ENCODE data around the gene CDK19.

Gene CDK19

GRCh38 chr6:110575925-110576463, 239.3 kb downstream of the CDK19 start:
- DNase-seq (ENCODE audit: low spot score), result no peak

- no peak for DNase-seq (ENCODE audit: low spot score)
These were observed 240.5 kb downstream of the CDK19 start for GRCh38 chr6:110574817-110575216.

DNA sequence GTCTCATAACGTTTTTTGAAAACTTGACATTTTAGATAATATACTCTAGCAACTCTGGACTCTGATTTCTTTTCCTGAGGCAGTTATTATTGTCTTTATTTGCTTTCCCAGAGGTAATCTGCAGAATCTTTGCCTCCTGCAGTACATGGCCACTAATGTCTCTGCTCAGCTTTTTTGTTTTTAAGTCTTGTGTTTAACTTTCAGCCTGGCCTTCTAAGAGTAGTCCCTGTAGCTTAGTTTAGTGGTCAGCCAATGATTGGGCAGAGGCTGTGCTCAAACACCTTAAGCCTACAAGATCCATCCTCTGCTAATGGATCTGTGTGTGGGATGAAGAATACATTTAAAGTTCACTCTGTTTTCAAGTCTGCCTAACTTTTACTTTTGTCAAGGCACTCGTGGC, 241.7 kb downstream of the CDK19 start:
- no peak for DNase-seq (ENCODE audit: low spot score)

DNA sequence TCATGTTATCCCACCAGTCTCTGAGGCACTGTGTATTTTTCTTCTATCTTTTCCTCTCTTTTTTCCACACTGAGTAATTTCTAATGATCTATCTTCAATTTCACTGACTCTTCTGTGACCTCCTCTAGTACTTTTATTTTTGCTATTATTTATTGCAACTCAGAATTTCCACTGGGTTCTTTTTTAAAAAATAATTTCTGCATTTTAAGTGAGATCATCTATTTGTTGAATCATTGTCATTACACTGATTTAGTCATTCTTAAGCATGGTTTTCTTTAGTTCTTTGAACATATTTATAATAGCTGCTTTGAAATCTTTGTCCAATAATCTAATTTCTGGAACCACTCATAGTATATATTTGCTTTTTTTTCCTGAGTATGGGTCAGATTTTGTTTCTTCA, 242.1 kb downstream of the CDK19 start:
- no peak for DNase-seq (ENCODE audit: low spot score)

- no peak for DNase-seq (ENCODE audit: low spot score)
These were observed 247.1 kb downstream of the CDK19 start for GRCh38 chr6:110567957-110568696.

GRCh38 chr6:110566346-110567125, 248.7 kb downstream of the CDK19 start:
- peak; percentile 83 for DNase-seq (ENCODE audit: low spot score)

DNA sequence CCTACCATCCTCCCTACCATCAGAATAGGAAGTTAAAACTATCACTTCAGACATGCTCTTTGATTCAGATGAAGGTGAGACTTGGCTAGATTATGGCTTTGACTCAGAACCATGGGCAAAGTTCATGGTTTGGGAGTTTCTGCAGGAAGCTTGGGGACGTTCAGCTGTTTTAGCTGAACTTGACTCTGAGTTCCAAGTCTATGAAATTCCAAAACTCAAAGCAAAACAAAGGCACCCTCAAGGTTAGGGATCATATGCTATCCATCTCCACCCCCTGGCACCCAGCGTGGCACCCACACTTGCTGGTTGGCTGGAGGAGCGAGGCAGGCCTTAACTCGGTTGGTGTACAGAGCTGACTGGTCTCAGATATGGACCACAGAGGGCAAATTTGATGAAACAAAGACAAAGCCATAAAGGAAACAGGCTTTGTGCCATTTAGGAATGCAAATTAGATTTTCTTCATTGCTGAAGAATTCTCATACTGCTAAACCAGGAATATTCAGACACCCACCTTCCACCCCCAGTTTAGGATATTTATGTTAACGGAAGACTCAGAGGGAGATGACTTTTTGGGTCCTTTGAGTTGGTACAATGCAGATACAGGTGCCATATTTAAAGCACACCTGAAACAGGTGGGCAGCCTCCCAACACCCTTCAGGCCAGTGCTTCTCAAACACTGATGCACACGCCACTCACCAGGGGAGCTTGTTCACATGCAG, 250.4 kb downstream of the CDK19 start:
- no peak for DNase-seq (ENCODE audit: low spot score)

DNA sequence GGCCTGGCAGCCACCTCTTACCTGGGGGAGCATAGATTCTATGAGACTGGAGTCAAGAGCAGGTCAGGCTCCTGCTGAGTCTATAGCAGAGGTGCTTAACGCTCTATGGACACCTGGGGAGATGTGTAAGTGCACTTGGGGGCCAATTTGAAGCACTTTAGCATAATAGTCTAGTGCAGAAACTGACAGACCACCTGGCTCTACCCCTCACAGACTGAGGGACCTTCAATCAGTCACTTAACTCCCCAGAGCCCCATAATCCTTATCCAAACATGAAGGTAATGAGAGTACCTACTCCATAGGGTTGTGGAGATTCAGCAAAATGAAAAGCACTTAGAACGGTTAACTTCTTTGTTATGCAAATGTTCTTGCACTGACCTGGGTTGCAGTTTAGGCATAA, 251.6 kb downstream of the CDK19 start:
- DNase-seq (ENCODE audit: low spot score), result no peak

- DNase-seq (ENCODE audit: low spot score), result peak; percentile 55
These were observed 252.9 kb downstream of the CDK19 start for GRCh38 chr6:110562316-110562915.

DNA sequence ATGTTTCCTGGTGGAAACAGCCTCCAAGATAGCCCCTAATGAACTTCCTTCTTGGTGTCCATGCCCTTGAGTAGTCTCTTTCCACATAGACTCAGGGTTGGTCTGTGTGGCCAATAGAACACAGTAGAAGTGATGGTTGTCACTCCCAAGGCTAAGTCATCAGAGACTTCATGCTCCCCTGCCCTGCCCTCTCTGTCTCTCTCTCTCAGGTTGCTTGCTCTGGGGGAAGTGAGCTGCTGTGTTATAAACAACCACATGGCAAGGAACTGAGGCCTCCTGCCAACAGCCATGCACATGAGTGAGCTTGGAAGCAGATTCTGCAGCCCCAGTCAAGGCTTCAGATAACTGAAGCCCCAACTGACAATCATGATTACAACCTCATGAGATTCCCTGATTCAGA, 253.6 kb downstream of the CDK19 start:
- peak; percentile 76 for DNase-seq (ENCODE audit: low spot score)

GRCh38 chr6:110561008-110561396, 254.3 kb downstream of the CDK19 start:
- DNase-seq (ENCODE audit: low spot score), result no peak

GRCh38 chr6:110560239-110561007, 254.8 kb downstream of the CDK19 start:
- DNase-seq (ENCODE audit: low spot score), result no peak

Measured in kidney tubule cell (primary cell).